Stimulated activated CD4-positive, alpha-beta T cell treated with anti-CD3 and anti-CD28 coated beads, Interleukin-2, amount 100 ng/mL, for 4 hours (primary cell): ENCODE data around the gene RFESD.
"Not testable (repeated sequence)": the region's sequence is repeated elsewhere in the genome, so short reads cannot be mapped to it uniquely, and the experiment has no call there.

ENCODE experiments used
- DNase-seq: peaks from one replicate; pipeline ENCODE4 v3.0.0-alpha.2; 2020; ENCODE audit warnings: low read depth

Gene RFESD

DNA sequence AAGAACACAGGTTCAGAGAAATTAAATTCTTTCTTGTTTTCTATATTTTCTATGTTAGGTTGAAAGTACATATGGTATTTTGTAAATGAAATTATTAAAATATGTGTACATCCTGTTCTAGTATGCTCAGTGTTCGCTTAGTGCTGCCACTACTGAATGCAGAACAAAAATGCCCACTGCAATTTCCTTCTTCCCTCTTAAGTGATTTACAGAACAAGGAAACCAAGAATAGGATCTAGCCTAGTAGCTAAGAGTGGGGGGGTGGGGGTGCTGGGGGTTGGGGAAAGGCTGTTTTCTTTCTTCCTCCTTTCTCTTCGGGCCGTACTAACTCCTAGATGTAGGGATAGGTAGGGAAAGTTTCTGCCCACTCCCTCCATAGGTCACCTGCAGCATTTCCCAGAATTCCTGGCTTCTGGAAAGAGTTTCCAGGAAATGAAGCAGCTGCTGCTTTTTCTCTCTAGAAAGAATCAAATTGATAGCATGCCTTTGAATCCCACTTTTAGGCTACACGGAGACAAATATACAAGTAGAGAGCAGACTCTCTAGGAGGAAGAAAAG is 20.6 kb downstream of the RFESD start:
- DNase-seq, result no peak

DNA sequence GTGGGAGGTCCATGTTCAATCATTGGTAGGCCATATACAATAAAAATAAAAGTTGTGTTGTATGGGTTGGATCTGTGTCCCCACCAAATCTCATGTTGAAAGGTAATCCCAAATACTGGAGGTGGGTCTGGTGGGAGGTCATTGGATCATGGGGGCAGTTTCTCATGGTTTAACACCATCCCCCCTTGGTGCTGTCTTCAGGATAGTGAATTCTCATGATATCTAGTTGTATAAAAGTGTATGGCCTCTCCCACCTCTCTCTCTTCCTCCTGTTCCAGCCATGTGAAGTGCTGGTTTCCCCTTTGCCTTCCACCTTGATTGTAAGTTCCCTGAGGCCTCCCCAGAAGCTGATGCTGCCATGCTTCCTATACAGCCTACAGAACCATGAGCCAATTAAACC is 21.1 kb downstream of the RFESD start:
- no peak for DNase-seq

DNA sequence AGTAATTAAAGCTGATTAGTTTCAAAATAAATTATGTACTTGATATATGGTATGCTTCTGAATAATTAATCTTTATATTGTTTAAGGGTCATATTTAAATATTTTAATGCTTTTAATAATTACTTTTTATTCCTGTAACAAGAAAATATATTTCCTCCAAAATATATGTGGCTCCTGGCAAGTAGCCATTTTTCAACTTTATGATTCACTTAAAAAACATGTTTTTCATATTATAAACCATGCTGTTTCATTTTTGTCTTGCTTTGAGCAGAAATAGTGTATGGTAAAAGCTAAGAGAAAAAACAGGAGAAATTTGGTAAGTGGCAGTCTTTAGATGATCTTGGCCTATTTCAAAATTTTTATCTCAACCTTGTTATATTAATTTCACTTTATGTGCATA is 21.6 kb downstream of the RFESD start:
- DNase-seq, result no peak

DNA sequence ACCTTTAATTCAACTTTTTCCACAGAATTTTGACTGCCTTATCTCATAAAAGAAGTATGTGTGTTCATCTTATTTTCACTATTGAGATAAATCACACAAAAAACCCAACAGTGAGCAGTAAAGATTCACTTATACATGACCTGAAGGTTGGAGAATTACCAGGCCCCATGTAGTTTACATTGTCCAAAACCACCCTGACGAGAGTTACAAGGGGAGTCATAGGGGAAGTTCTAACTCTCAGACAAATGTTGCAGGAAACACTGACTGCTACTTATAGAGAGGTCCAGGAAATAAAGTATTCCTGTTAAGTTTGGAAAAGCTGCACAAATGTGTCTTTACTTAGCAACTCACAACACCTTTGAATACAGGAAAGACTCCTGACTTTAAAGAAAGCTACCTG is 22.2 kb downstream of the RFESD start:
- no peak for DNase-seq

GRCh38 chr5:95669540-95669939 is 23.0 kb downstream of the RFESD start:
- DNase-seq, result no peak

DNA sequence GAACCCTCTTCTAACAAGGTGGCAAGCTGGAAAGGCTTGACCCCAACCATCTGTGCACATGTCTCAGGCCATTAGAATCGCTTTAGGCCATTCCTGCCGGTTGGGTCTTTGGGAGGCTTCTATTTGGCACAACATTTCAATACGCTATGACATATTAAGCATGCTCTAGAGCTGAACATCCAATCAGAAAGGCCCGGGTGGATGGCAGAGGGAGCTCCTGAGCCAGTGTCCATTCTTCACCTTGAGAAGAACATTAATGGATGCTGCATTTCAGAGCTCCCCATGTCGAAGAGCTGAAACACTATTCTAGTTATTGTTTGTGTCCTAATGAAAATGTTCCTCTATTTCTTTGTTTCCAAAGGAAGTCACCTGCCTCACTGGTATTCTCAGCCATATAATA is 23.4 kb downstream of the RFESD start:
- DNase-seq, result no peak

GRCh38 chr5:95670568-95670967 is 24.0 kb downstream of the RFESD start:
- no peak for DNase-seq

DNA sequence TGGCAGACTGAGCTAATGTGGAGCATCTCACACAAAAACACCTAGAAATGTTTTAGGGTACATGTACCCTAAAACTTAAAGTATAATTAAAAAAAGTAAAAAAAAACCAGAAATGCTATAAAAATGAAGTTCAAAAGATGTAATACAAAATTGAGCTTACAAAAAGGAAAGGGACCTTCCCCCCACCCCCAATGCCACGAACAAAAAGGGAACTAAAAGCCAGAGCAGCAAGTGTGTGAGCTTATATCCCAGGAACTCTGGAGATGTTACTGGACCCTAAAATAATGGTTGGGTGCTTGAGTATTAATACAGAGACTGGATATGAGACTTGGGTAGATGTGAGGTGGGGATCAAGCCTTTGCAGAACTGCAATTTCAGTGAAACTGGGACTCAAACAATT is 25.2 kb downstream of the RFESD start:
- no peak for DNase-seq

DNA sequence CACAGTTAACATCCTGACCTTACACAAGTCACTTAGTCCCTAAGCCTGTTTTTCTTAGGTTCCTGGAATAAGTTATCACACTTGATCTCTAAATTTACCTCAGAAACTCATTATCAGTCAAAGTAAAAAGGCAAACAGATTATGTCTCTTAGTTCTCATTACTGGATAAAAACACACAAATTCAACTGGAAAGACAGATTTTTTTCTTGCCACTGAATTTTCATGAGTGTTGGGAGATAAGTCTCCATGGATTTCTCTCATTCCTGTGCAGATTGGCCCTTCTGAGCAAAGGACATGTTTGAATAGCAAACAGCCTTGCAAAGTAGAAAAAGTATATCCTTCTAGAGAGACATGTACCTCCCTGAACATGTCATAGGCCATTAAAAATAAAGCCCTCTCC is 26.1 kb downstream of the RFESD start:
- DNase-seq, result no peak

GRCh38 chr5:95673081-95673480 is 26.5 kb downstream of the RFESD start:
- no peak for DNase-seq

DNA sequence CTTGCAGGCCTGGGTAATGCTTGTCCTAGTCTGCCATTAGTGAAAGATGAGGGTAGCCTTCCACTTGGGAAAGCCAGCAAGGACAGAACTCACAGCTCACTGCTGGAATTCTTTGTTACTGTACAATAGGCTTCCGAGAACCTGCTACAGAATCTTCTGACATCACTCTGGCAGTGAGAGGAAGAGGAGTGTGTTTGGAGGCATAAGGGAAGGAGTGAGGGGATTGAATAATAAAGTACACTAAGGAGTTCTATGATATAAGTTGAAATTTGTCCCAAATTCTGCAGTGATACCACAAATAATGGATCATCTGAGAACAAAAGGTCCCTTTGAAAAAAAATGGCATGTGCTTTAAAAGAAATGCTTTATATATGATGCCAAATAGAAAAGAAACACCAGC is 36.3 kb downstream of the RFESD start, which contains the start of gene SPATA9:
SPATA9 (minus strand) TSS at position 101 of the 400 bp plus-strand sequence. CDS start 137 bp downstream, outside the sequence.
- no peak for DNase-seq

- DNase-seq, result no peak
Observed at GRCh38 chr5:95684361-95684760, 37.8 kb downstream of the RFESD start.

DNA sequence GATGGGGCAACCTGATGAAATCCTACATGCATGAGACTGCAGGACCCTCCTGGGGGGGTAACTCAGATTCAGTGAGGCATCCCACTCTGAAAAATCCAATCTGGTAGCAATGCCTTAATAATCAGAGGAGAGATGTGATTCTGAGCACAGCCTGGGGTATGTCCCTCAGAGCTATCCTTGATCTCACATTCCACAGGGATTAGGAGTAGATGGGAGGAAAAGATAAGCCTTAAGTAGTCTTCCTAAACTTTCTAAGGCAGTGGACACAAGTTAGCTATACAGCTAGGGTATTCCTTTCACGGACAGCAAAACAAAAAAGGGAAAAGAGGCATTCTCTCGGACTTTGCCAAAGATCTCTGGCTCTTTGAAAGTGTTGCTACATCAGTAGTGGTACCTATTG is 40.1 kb downstream of the RFESD start:
- no peak for DNase-seq

DNA sequence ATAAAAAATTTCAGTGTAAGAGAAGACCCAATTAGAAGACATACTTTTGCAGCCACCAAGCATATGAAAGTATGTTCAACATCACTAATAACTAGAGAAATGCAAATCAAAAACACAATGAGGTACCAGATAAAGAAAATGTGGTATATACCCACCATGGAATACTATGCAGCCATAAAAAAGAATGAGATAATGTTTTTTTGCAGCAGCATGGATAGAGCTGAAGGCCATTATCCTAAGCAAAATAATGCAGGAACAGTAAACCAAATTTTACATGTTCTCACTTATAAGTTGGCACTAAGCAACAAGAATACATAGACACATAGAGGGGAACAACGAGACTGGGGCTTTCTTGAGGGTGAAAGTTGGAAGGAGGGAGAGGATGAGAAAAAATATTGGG is 43.1 kb downstream of the RFESD start:
- DNase-seq, result no peak

DNA sequence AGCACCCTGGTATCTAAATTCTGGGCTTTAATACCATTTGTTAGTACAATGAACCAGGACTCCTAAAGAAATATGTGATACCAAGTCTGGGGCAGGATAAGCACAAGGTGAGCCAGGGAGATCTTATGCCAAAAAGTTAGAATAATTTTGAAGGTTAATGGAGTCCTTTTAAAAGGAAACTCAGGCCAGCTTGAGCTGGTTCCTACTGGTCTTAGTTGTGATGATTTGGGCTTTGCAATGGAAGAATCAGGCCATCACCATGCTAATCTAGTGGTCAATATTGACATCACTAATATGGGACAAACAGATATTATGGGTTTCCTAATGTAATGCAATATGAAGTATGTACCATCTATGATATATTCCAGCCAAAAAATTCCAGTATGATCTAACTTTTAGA is 43.8 kb downstream of the RFESD start:
- no peak for DNase-seq

DNA sequence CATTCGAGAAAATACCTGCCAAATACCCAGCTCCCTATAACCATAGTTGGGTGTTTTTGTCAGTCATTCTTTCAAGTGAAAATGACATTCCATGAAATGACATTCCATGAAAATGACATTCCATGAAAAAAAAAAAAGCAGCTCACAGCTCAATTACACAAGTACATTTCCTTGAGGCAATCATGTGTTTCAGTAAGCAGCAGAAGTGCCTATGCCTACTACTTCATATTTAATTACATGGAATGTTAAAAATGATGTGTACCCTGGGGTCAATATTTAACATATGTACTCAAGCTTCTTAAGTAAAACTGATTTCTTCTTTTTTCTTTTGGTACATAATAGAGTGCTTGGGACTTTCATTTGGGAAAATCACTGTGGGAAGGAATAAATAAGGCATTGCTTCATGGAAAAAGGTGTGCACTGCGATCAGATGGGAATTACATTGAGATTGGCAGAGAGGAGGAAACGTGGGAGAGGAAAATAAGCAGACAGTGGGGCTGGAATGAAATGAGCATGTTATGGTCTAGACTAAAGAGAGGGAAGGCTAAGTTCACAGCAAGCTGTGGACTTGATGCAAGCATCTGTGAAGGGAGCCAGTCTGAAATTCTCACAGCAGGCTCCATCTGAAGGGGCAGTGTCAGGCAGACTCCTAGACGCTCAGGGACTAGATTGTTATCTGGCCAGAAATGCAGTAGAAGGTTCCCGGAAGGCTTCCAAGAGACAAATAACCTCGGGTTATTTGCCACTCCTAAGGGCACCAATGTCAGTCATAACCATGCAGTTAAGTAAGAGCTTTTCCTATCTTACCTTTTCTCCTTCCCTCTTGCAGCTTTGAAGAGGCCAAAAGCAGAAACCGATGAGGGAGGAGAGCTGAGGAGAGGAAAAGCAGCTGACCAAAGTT is 51.5 kb downstream of the RFESD start:
- DNase-seq, result no peak

- no peak for DNase-seq
Observed at GRCh38 chr5:95699337-95699736, 52.8 kb downstream of the RFESD start.

DNA sequence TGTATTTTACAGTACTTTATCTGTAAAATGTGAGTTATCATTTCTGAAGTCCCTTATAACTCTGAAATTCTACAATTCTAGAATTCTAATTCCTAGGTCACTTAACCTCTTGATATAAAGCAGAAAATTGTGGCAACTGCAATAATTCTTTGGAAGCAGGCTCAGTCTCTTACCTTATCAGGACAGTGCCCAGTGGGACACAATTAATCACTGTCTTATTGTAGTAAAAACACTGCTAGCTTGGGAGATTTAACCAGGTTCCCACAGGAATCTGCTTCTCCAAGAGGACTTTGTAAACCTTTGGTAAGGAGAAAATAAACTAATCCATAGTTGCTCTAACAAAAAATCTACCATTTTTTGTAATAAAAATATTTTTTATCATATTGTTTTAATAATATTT is 54.5 kb downstream of the RFESD start:
- no peak for DNase-seq

GRCh38 chr5:95704150-95704549 is 57.6 kb downstream of the RFESD start:
- DNase-seq, result no peak

- DNase-seq, result not testable (repeated sequence)
Observed at GRCh38 chr5:95706196-95706595, 59.6 kb downstream of the RFESD start.

DNA sequence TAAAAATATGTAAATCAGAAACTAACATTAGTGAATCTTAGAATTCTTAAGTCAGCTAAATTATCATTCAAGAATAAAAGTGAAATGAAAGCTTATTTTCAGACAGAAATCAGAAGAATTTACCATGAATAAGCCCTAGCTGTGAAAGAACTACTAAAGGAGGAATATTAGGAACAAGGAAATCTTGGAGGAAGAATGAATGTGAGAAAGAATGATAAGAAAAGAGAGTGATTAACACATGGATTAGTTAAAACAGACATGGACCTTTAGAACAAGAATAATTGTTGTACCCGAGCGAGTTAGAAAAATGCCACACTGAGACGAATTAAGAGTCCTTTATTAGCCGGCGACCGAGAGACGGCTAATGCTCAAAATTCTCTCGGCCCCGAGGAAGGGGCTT is 60.5 kb downstream of the RFESD start:
- no peak for DNase-seq
